HG03159 (cell line): ENCODE results near the gene BRI3.

Experiments
- ATAC-seq: cut with Tn5 transposase; IDR thresholded peaks from one replicate; pipeline ENCODE4 v1.9.1; 2021; ENCODE audit warnings: mild to moderate bottlenecking, moderate library complexity; ENCODE audit not compliant: unreplicated experiment

Gene BRI3, protein sequence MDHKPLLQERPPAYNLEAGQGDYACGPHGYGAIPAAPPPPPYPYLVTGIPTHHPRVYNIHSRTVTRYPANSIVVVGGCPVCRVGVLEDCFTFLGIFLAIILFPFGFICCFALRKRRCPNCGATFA

DNA sequence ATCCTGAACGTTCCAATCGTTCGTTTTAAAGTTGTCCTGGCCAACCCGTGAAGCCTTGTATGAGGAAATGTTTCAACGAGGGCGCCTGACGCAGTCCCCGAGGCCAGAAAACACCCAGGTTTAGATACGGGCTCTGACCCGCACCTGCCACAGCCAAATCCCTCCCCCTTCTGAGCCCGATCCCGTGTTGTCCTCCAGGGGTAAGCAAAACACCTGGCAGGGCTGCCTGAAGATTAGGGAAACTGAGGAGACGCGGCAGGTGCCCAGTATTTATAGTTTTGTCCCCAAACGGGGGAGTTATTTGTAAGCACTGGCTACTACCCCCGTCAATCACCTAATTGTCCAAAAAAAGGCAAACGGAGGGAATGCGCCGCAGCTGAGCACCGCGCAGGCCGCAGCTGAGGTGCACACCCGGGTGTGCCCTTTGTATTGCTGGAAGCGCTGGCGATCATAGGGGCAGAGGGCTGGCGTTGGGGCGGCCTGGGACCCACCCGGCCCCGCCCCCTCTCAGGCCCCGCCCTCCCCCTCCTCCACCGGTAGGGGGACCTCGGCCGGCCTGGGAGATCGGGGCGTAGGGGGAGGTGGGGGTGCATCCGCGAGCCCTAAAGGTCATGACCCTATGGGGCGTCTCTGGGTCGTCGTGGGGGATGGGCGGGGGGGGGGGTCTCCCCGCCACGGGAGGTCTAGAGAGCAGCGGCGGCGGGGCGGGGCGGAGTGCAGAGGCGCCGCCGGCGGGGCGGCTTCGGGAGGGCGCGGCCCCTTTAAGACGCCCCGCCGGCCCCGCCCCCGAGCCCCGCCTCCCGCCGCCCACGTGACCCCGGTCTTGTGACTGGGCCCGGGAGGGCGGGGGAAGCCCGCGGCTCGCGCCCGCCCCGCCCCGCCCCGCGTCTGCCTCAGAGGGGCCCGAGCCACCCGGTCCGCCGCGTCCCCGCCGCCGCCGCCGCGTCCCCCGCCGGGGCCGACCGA is at the start of gene BRI3:
TSS of gene BRI3 (plus strand) at position 896 of the 966 bp plus-strand sequence. CDS start 110 bp downstream, outside the sequence.
- ATAC-seq: peak; percentile 69

DNA sequence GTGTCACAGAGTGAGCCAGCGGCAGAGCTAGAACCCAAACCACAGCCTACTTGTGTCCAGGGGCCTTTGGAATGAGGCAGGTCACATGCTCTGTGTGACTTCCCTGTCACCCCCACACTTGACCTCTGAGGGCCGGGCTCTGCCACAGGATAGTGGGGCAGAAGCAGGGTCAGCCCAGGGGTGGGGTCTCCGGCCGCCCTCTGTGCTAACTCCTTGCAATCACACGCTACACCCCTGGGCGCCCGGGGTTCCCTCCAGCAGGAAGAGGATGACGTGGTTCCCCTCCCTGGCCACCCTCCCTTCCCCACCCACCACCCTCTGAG is 49.3 kb upstream of the BRI3 start:
- no peak for ATAC-seq

DNA sequence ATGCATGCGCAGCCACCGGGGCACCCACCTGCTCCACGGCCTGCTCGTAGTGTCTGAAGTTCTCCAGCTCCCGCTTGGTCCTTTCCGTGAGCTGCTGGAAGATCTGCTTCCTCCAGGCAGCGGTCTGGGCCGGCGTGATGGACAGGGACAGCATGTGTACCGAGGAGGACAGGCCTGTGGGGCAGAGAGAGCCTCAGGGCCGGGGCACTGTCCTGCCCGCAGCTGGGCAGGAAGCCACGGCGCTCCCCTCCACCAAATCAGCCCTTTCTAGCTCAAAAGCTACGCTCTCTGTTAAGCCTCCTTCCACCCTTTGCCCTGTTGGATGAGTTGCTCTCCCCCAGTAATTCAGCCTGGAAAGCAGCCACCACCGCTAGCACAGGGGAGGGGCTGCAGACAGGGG is 48.7 kb upstream of the BRI3 start:
- ATAC-seq: no peak

DNA sequence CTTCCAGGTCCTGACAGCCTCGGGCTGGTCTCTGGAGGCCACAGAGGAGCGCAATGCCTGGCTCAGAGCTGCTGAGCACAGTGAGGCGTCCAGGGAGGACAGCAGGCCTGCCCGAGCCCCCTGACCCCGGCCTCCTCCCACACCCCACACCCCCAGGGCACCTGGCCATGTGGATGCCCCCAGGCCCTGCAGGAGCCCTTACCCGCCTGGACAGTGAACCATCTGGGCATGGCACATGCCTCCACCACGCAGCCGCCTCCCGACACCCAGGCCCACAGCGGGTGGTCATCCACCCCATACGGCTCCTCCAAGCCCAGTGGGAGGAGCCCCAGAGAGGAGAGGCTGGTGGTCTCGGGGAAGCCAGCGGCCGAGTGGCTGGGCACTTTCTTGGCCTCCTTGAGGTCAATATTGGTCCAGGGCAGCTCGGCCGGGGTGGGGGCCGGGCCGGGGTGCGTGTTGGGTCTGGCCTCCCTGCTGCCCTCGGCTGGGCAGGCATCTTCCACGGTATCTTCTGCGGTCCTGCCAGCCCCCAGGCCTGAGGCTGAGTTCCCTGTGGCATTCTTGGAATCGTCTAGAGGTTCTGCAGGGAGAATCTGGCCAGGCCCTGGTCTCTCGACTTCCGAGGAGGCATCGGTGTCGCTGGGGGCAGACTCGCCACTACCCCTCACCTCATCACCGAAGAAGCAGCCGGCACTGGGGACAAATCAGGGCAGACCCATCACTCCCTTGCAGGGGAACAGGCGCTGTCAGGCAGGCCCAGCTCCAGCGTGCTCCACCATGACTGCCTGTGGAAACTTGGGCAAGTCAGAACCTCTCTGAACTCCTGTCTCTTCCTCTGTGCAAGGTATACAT is 48.0 kb upstream of the BRI3 start:
- no peak for ATAC-seq

DNA sequence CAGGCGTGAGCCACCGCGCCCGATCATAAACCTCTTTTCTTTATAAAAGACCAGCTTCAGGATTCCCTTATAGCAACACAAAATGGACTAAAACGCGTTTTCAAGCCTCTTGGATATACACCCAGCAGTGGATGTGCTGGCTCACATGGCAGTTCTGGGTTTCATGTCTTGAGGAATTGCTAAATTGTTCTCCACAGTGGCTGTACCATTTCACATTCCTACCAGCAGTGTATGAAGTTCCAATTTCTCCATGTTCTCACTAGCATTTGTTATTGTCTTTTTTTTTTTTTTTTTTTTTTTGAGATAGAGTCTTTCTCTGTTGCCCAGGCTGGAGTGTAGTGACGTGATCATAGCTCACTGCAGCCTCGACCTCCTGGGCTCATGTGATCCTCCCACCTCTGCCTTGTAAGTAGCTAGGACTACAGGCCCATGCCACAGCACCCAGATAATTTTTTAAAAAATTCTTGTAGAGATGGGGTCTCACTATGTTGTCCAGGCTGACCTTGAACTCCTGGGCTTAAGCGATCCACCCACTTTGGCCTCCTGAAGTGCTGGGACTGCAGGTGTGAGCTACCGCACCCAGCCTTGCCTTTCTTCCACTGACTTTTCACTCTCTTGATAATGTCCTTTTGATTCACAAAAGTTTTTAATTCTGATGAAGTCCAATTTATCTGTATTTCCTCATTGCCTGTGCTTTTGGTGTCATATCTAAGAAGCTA is 46.9 kb upstream of the BRI3 start:
- no peak for ATAC-seq

DNA sequence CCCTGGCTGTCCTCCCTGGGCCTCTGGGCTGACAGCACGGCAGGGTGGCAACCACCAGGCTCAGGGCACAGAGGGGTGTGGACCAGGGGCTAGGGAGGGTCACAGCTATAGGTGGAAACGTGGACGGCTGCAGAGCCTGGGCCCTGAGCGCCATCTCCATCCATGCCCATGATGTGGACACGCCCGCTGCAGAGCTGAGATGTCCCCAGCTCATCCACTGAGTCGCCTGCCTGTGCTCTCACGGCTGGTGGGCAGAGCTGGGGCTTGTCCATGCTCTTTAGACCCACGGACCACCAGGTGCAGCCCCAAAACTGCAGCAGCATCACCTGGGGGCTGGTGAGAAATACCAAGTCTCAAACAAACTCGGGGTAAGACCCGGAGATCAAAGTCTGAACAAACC is 45.6 kb upstream of the BRI3 start:
- no peak for ATAC-seq

DNA sequence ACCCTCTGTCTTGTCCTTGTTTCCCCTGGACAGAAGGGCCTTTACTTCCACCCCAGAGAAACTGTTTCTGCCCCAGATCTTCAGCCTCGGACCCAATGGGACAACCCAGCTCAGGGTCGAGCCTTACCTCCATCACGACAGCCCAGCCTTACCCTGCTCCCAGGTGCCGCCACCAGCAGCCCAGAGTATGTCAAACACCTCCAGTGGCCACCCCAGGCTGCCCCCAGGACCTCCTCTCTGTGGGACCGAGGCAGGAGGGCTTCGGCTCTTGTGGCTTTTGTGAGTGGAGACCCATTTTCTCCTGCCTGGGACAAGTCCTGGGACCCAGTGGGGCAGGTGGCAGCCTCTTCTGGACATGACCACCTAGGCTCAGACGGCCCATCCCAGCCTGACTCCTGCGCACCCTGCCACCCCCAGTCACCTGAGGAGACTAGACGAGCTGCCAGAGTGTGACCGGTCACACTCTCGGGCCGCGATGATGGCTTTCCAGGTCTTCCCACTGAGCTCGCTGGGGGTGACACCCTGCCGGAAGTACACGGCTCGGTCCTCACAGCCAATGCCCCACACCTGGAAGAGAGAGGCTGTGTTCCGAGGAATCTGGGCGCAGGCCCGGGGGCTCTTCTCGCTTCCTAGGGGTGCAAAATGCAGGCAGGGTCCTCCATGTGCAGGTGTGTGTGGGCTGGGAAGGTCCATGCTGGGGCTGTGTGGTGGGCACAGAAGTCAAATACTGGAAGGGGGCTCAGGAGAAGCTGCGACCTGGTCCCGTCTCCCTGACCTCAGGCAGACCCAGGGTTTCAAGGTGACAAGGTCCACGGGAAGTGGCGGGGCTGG is 44.9 kb upstream of the BRI3 start:
- no peak for ATAC-seq

DNA sequence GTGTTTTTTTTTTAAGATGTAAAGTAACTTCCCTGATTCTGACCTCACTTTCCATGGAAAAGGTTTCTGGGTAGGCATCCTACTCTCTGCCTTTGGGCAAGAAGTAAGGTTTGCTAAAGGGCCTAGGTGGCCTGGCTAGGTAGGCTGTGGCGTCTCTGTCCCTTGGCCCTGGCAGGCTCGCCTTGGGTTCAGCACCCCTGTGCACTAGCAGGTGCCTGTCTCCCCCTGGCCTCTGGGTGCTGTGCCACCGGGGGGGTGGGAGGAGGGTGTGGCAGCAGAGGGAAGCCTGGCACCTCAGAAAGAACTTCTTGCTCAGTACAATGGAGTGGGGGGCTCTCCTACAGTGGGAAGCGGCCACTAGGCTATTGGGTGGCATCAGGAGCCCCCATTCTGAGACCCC is 43.4 kb upstream of the BRI3 start:
- ATAC-seq: no peak

DNA sequence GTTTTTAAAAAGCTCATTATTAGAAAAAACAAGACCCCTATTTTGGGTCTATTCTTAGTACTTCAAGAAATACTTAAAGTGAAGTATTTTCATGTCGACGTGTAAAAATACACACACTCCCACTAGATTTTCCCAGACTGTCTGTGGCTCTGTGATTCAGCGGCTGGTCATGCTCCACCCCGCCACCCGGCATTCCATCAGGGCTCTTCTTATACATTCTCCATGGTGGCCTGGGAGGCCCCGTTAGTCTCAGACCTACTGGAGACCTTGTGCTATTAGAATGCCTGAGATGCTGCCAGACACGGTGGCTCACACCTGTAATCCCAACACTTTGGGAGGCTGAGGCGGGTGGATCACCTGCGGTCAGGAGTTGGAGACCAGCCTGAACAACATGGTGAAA is 42.5 kb upstream of the BRI3 start:
- ATAC-seq: no peak

DNA sequence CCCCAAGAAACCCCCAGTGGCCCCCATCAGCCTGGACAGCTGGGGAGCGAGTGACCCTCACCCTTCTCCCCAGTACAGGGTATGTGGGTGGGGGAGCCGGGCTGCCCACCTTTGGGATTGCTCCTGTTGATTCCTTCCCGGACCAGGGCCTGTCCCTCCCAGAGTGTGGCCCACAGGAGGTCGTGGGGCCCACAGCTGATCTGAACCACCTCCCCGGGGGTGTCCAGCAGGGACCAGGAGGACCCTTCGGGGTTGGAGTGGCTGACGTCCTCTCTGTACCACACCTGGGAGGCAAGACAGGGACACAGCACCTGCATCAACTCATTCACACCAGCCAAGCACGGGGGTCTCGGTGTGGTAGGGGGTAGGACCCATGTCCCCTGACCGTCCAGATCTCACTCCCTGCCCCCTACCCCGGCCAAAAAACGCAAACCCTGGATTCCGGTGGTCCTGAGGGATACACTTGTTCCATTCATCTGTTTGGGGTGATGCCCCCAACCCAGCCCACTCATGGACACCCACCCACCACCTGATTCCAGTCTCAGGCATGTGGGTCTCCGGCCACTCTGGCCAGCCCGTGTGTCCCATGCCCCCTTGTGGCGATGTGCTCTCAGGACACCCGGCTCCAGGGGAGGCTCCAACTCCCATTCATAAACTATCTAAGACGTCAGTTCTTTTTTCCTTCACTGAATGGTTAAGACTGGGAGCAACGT is 40.4 kb upstream of the BRI3 start:
- no peak for ATAC-seq

DNA sequence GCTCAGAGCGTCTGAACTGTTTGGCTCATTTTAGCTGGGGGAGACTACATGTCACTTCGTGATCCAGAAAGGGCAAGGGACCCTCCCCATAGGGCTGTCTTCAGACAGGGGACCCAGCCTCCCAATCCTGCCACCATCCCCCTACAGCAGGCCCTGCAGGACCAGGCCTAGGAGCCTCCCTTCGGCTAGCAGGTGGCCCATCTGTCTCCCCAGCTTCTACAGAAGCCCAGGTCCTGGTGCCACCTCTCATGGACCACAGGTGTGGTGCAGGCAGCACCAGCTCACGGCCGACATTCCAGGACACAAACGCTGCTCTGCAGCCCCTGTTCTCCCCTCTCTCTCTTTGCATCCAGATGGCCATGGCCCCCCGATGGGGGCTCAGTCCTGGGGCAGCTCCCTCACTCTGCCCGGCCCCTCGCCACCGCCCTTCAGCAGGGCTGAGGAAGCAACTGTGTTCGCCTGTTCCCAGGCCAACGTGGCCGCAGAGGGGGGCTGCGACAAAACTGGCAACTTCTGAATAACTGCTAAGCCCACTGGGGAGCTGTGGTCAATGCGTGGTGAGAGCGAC is 39.7 kb upstream of the BRI3 start:
- ATAC-seq: no peak

DNA sequence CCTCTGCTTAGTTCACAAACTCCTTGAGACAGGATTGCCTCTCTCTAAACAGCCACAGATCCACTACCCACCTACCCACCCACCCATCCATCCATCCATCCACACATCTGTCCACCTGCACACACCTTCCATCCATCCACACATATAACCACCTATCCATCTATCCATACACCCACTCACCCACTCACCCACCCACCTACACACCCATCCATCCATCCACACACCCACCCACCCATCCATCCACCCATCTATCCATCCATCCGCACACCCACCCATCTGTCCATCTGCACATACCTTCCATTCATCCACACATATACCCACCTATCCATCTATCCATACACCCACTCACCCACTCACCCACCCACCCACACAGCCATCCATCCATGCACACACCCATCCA is 39.1 kb upstream of the BRI3 start:
- ATAC-seq: no peak

DNA sequence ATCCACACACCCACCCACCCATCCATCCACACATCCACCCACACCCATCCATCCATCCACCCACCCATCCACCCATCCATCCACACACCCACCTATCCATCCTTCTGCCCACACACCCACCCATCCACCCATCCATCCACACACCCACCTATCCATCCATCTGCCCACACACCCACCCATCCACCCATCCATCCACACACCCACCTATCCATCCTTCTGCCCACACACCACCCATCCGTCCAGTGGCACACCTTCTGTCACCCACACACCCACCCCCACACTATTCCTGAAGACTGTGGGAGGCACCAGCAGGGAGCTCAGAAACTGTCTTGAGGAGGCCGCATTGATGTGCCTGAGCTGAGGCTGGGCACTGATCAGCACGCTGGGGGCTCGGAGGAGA is 38.6 kb upstream of the BRI3 start:
- no peak for ATAC-seq

DNA sequence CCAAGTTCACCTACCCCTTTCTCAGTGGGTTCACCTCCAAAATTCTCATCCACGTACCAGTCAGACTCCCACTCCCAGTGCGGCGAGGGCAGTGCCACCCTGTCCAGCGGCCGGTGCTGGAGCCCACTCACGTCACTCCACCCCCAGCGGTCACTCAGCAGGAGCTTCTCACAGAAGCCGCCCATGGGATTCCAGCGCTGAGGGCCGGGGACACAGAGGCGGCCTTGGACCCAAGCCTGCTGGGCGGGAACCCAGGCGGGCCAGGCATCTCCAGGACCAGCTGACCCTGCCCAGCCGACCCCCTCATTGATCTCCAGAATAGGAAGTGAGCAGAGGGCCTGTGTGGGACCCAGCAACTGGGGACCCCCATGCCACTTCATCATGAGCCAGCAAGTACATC is 36.6 kb upstream of the BRI3 start:
- ATAC-seq: no peak

DNA sequence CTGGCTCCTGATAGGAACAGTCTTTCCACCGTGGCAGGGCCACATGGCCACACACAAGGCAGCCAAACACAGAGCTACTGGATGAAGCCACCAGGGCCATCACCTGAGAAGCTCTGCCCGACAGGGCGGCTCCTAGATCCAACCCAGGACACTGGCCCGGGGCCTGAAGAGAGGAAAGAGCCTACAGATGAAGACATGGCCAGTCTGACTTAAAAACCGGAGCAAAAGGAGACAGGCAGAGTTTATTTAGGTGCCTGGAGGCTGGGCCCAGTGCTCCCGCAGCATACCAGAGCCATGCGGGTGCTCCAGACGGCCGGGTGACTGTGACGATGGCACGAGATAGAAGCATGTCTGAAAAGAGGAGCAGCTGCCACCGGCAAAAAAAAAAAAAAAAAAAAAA is 33.3 kb upstream of the BRI3 start:
- ATAC-seq: no peak

DNA sequence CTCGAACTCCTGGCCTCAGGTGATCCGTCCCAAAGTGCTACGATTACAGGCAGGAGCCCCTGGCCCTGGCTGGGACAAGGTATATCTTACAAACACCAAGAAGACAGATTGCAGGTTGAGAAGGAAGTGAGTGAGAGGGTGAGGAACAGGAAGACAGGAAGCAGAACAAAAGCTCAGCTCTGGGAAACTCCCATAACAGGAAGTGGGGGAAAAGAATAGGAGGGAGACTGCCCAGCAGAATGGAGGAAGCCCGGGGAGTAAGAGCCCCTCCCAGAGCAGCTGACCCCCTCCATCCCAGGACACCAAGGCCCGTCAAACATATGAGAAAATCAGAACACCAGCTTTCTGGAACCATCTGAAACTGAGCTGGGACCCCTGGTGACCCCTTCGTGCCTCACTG is 32.4 kb upstream of the BRI3 start:
- no peak for ATAC-seq

DNA sequence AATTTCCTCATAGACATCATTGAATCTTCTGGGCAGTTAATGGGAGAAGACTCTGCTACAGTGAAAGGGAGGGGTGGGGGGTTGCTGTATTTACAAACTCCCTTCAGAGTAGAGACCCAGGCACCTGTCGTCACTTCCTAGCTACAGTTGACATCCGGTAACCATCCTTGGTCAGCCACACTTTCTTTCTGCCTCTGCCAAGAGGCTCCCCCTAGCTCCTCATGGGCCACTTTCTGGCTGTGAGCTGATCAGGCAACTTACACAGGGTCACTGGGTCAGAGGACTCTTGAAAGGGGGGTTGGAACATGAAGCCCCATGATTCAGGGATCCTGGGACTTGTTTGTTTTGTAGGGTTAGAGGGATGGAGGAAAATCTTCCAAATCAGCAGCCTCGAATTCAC is 30.7 kb upstream of the BRI3 start:
- ATAC-seq: no peak

DNA sequence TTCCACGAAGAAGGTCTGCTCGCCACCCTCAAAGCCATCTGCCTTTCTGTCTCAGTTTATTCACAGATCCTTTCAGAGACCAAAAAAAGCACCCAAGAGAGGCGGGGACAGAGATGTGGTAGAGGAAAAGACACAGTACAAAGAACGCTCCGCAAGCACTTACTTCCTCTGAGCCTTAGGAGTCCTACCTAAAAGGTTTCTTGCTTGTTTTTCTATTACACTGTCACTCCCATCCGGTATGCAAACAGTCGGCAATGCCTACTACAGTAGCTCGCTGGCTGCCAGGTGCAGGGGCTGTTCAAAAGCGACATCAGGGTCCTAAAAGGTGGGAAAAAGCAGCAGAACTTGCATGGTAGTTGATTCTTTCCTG is 30.3 kb upstream of the BRI3 start:
- peak; percentile 25 for ATAC-seq
